Mucosa of gallbladder (tissue), 1 donor: ENCODE results near the gene SMCO4. TPM values are rescaled to one million over a fixed set of nuclear protein-coding genes. Genes with fewer than 3 reads are reported as not detected.
"Not testable (repeated sequence)": the region's sequence is repeated elsewhere in the genome, so short reads cannot be mapped to it uniquely, and the experiment has no call there.

Experiments used
- DNase-seq: peaks from one replicate; pipeline ENCODE4 v3.0.0-alpha.2; 2020; ENCODE audit warnings: low spot score
- total RNA-seq: library from RNA; stranded (reverse); gene quantifications from one replicate; pipeline ENCODE4 v1.2.1, GENCODE V29; 2021
- donor health status: DM: no; HTN: no; CAD: no.

Gene SMCO4
- total RNA-seq, 1 donor from 2014 or later = 62.4 TPM

- DNase-seq = no peak
Observed at GRCh38 chr11:93560199-93560932, 17.2 kb upstream of the SMCO4 start.

GRCh38 chr11:93559681-93560080 is 16.5 kb upstream of the SMCO4 start:
- no peak for DNase-seq

- no peak for DNase-seq
Observed at GRCh38 chr11:93552874-93553273, 9.7 kb upstream of the SMCO4 start.

- no peak for DNase-seq
Observed at GRCh38 chr11:93549976-93550375, 6.8 kb upstream of the SMCO4 start.

DNA sequence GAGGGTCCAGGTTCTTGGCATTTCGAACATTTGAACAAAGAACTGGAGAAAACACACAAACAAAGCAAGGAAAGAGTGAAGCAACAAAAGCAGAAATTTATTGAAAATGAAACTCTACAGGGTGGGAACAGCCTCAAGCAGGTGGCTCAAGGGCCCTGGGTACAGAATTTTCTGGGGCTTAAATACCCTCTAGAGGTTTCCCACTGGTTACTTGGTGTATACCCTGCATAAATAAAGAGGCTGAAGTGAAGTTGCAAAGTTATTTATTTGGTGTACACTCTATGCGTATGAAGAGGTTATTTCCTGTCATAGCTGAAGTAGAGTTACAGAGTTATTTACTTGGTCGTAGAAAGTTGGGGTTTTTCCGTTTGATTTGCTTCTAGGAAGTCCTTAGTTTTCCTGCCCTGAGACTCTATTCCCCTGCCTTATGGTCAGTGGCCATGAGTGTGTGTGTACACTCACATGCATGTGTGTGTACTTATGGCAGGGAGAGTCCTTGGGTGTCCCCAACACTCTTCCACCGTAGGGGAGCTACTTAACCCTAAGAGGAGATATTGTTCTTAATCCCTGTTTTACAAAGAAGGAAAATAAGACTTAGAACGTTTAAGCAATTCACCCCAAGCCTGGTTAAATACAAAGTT is 5.6 kb upstream of the SMCO4 start:
- DNase-seq = no peak

GRCh38 chr11:93547773-93548172 is 4.6 kb upstream of the SMCO4 start:
- DNase-seq = no peak

DNA sequence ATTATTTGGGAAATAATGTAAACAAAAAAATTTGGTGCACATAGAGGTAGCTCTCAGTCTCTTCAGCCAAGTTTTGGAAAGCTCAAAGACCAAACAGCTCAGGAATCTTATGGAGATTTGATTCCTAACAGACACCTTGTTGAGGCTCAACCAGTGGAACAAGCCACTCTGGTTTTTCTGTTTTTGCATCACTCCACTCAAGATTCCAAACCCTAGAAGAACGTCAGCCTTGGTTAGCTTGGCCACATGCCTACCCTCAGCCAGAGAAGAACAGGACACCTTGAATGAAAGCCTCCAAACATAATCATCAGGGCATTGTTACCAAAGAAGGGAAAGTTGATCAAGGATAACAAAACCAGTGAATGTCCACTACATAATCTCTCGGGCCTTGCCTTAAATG is 3.8 kb upstream of the SMCO4 start:
- DNase-seq = no peak

DNA sequence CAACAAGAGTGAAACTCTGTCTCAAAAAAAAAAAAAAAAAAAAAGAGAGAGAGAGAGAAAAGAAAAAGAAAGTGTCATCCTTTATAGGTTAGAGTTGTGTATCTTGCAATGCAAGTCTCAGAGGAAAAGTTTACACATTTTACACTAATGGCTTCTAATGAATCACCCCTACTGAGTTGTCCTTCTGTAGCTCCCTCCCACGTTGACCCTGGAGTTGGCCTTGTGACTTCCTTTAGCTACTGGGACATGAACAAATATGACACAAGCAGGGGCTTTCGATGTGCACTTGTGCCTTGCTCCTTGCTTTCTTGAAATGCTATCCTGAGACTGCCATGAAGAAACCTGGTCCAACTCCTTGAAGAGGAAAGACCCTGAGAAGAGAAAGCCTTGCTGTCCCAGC is 2.4 kb upstream of the SMCO4 start:
- no peak for DNase-seq

- no peak for DNase-seq
Observed at GRCh38 chr11:93542811-93543229, 371 bp downstream of the SMCO4 start.

DNA sequence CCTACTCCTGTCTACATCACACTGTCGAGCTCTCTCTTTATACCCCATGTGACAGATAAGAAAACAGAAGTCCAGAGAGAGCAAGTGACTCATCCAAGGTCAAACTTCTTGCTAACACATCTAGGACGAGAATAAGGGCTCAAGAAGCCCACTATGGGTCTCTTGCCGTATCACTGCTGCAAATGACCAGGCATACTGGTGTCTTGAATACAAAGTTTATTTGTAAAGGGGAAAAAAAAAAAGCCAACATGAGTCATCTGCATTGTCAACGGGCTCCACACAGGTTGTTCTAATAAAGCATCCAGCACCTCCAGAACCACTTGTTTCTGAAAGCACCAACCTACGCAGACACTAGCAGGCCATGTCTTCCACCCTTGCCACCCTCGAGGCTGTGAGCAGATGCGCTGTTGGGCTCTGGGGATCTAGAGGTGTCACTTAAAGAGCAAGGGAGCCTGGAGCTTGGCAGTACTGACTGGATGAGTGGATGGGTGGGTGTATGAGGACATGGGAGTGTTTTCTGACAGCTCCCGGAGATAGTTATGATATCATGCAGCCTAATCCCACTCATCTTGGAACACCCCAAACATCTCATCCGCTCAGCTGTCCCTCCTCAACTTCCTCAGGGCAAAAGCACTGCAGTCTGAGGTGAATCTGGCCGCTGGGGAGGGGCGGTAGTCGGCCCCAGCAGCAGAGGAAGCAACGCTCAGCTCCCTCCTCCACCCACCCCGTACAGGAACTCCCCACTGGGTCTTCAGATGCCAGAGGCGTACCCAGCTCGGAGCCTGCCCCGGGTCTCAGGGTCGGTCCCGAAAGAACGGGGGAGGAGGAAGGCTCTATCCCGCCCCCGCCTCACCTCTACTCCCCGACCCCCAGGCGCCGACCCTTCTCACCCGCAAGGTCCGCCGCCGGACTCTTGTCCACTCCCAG is 1.0 kb downstream of the SMCO4 start:
- peak; percentile 25 for DNase-seq

DNA sequence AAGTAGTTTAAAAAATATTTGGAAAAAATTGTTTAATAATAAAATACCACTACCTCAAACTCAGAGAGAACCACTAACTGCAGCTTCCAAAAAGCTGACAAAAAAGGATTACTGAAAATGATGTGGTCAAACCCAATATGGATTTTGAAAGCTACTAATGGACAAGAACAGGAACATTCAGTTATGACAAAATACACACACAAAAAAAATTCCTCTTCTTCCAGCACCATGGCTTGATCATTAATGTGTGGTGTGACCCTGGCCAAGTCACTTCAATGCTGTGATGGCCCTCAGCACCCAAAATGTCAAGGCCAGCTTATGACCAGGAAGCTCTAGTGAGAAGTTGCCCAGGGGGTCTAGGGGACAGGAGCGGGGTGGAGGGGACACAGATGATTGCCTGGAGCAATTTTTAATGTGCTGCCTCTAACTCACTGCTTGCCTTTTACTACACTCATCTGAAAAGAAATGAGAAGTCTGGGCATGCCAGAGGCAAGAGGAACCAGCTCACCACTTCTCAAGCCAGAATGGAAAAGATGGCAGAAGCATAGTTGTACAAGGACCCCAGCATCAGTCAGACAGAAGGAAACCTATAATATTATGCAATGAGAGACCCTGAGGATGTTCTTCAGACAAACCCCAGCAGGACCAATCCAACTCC is 2.2 kb downstream of the SMCO4 start:
- no peak for DNase-seq

DNA sequence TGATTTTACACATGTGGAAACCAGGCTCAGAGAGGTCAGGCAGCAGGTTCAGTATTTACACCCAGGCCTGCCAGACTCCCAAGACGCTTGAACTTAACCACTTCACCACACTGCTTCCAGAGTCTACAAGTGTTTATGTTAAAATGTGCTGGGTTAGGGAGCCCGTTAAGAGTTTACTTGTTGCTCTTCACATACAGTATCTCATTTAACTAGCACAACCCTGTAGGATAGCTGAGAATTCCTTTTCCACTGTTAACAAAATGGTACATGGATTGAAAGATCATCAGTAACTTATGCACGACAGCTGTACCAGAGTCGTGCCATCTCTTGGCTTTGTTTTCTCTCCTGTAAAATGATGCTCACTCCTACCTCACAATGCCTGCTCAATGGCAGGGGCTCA is 2.9 kb downstream of the SMCO4 start:
- no peak for DNase-seq

GRCh38 chr11:93537767-93538261 is 5.4 kb downstream of the SMCO4 start:
- DNase-seq = peak; percentile 37

- DNase-seq = no peak
Observed at GRCh38 chr11:93537049-93537448, 6.1 kb downstream of the SMCO4 start.

DNA sequence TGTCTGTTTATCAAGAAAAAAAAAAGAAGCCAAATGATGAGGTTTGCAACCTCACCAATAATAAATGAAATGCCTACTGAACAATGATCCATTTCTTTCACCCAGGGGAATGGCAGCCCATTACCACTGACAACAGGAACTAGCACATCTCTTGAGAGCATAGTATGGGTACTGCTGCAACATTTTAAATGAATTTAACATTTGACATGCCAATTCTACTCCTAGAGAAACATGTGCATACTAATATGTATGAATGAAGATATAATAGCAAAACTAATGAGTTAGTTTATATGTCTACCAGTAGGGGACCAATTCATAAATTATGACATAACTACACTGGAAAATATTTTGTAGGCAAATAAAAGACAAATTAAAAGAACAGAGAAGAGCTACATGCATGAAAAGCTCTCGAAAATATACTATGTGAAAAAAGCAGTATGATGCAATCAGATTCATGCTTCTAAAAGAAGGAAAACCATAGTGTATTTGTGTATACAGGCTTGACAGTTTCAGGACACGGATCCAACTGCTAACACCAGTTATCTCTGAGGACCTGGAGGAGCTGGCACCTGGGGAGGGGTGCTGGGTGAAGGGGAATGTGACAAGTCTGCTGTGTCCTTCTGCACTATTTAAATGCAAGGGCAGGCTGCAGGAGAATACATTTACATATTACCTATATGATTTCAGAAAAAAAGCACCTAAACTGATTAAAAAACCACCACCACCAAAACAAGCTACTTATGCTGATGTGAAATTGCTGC is 6.9 kb downstream of the SMCO4 start:
- no peak for DNase-seq

- DNase-seq = not testable (repeated sequence)
Observed at GRCh38 chr11:93535578-93535977, 7.6 kb downstream of the SMCO4 start.

- no peak for DNase-seq
Observed at GRCh38 chr11:93532806-93533205, 10.4 kb downstream of the SMCO4 start.

DNA sequence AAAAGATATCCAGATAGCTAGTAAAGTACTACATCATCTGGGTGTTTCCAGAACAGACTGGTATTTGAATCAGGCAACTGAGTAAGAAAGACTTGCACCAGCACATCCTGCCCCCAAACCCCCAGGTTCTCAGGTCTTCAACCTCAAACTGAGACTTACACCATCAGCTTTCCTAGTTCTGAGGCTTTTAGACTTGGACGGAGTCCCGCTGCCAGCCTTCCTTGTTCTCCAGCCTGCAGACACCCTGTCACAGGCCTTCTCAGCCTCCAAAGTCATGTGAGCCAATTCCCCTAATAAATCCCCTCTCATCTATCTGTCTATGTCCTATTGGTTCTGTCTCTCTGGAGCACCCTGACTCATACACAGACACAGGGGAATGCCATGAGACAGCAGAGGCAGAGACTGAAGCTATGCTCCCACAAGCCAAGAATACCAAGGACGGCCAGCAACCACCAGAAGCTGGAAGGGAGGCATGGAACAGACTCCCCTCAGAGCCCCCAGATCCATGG is 10.9 kb downstream of the SMCO4 start:
- no peak for DNase-seq

GRCh38 chr11:93530468-93530826 is 12.7 kb downstream of the SMCO4 start:
- DNase-seq = no peak

DNA sequence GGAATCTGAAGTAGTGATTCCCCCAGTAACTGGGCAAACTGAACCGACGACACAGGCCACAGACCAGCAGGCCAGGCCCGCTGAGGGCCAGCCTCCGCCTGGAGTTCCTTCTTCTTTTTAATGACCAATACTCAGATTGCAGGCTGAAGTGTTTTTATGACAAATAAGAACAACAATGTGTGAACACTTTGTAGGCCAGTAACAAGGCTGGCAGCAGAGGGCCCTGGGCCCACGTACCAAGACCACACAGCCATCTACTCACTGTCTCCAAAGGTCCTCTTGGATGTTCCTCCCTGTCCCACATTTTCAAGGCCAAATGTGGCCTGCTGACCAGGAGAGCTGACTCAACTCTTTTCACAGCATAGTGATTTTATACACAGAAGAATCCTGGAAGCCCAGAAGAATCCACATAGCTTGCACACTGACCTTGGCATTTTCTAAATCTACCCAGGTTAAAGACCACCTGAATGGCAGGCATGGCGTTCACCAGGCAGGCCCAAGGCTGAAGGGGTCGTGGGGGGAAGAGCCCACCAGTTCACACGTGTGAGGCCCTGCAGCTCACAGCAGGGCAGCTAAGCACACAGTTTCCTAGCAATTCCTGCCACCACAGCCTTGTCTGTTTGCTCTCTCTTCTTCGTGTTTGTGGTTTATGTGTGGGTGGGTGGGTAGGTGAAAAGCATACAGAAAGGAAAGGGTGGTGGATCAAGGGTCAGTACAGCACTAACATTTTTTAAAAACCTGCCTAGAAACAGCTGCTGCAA is 13.3 kb downstream of the SMCO4 start:
- DNase-seq = no peak
